ENCODE results near the gene ZSCAN2.

DNA sequence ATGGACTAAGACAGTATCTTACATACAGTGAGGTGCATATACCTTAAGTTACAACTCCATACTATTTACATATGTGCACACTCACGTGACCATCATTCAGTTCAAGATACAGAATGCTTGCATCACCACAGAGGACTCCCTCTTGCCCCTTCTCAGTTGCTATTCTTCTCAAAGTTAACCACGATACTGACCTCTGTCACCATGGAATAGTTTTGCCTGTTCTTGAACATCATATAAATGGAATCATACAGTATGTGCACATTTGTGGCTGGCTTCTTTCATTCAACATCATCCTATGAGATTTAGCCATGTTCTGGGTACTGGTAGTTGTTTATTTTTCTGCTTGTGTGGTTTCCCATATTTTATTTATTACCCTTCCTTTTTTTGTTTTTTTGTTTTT lies 10.4 kb upstream of the ZSCAN2 start:
- TF ChIP-seq, protein P1, sequence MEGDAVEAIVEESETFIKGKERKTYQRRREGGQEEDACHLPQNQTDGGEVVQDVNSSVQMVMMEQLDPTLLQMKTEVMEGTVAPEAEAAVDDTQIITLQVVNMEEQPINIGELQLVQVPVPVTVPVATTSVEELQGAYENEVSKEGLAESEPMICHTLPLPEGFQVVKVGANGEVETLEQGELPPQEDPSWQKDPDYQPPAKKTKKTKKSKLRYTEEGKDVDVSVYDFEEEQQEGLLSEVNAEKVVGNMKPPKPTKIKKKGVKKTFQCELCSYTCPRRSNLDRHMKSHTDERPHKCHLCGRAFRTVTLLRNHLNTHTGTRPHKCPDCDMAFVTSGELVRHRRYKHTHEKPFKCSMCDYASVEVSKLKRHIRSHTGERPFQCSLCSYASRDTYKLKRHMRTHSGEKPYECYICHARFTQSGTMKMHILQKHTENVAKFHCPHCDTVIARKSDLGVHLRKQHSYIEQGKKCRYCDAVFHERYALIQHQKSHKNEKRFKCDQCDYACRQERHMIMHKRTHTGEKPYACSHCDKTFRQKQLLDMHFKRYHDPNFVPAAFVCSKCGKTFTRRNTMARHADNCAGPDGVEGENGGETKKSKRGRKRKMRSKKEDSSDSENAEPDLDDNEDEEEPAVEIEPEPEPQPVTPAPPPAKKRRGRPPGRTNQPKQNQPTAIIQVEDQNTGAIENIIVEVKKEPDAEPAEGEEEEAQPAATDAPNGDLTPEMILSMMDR (conservative IDR thresholded peaks at IDR 0.05): no peak
- TF ChIP-seq EZH2 (IDR thresholded peaks at IDR 0.05; ENCODE audit: low read depth): no peak
